GM10266 (cell line): Measurements from ENCODE around the gene PDGFC.

Experiments
- DNase-seq: peaks from one replicate; pipeline ENCODE4 v3.0.0; 2012; ENCODE audit errors: extremely low spot score
- TF ChIP-seq, protein P1 (sequence below): IDR thresholded peaks from 2 replicates; pipeline ENCODE4 v1.5.1; 2012; ENCODE audit warnings: mild to moderate bottlenecking, low read depth; ENCODE audit not compliant: control insufficient read depth, insufficient read depth; ENCODE audit errors: missing control alignments

PDGFC gene

DNA sequence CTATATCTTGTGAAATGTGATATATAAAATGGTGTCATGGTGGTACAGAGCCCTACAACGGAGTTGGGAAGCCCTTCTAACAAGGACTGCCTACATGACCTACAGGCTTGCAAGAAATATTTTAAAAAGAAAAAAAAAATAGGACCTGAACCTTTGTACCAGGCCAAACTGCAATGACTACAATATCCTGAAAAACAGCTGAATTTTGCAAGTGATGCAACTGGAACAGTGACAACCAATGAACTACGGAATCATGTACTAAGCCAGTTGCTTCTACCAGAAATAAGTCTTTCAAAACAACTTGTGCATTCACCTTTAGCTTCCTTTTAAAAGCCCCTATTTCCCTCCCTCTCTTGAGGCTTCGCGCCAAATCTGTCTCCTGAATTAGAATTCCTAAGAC lies 58.4 kb downstream of the PDGFC start:
- TF ChIP-seq, protein P1, sequence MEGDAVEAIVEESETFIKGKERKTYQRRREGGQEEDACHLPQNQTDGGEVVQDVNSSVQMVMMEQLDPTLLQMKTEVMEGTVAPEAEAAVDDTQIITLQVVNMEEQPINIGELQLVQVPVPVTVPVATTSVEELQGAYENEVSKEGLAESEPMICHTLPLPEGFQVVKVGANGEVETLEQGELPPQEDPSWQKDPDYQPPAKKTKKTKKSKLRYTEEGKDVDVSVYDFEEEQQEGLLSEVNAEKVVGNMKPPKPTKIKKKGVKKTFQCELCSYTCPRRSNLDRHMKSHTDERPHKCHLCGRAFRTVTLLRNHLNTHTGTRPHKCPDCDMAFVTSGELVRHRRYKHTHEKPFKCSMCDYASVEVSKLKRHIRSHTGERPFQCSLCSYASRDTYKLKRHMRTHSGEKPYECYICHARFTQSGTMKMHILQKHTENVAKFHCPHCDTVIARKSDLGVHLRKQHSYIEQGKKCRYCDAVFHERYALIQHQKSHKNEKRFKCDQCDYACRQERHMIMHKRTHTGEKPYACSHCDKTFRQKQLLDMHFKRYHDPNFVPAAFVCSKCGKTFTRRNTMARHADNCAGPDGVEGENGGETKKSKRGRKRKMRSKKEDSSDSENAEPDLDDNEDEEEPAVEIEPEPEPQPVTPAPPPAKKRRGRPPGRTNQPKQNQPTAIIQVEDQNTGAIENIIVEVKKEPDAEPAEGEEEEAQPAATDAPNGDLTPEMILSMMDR, result no peak
- DNase-seq, result no peak

DNA sequence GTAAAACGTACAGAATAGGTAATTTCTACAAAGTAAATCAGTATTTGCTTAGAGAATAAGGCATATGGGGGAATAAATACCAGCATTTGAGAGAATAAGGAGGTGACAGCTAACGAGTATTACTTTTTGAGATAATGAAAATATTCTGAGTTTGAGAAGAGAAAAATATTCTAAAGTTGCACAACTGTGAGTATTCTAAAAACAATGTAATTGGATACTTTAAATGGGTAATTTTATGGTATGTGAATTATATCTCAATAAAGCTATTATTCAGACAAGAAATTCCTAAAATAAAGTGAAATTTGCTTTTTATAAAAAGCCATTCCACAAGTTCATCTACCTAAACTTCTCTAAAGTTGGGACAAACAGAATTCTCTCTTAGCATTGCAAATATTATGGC lies 62.6 kb downstream of the PDGFC start:
- TF ChIP-seq, protein P1, result no peak
- DNase-seq, result no peak

DNA sequence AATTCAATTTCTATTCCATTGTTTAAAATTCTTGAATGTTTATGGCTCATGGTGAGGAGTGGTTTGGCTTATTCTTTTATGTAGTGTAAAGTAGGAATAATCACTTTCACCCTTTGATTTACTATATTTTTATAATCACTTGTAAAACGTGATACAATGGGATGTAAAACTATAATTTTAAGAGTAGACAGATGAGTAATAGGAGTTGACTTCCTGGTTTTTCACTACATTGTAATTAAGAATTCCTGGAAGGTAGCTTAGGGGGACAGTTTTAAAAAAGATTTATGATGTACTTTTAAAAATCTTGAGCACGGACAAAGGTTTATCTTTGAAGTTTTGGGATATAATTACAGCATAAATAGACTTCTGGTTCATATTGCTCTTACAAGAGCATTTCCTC lies 65.3 kb downstream of the PDGFC start:
- TF ChIP-seq, protein P1, result no peak
- DNase-seq, result no peak

DNA sequence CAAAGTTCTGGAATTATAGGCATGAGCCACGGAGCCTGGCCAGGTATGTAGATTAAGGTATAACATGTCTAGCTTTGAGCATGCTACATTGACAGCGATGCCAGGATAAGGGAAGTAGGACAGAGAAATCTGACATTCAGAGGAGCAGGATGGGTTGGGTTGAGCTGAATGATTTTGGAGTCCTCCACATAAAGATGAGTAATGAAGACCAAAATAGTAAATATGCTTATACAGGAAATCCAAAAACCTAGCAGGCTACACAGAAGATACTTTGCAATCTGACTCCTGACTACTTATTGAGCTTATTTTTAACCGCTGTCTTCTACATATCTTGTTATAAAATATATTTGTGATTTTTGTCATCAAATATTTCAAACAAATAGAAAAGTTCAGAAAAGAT lies 69.7 kb downstream of the PDGFC start:
- DNase-seq, result no peak
- TF ChIP-seq, protein P1, result no peak

DNA sequence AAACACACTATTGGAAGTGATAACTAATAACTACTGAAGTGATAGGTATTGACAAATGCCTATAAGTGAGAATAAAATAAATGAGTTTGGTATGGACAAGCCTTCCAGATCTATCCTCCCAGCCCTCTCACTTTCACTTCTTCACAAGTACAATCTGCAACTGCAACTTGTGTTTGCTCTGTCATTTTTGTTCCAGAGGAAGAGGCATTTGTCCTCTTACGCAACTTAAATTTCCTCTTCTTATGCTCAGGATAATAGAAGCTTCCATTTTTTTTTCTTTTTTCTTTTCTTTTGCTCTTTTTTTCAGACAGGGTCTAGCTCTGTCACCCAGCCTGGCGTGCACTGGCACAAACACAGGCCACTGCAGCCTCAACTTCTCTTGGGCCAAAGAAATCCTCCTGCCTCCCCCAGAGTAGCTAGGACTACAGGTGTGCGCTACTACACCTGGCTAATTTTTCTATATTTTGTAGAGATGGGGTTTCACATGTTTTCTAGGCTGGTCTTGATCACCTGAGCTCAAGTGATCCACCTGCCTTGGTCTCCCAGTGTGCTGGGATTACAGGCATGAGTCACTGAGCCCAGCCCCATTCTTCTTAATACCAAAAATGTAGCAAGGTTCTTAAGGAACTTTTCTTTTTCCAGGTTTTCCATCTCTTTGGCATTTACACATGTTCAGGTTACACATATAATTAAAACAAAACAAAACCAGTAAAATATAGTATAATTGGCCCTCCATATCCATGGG lies 73.1 kb downstream of the PDGFC start:
- TF ChIP-seq, protein P1, result no peak
- no peak for DNase-seq

DNA sequence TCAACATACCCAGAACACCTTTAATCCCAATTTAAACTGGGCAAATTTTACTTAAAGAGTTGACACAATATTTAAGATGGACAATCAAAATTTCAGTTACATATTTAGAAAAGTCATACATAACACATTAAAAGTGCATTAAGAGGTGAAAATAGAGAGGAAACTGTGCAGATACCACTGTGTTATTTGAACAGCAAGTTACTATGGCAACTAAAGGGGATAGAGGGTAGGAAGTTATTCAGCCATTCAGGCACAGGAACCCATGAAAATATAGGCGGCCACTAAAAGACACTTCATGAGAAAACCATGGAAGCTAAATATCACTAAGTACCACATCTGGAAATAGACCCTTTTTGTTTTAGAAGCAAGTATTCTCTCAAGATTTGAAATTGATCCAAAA lies 75.1 kb downstream of the PDGFC start:
- TF ChIP-seq, protein P1, result no peak
- no peak for DNase-seq

DNA sequence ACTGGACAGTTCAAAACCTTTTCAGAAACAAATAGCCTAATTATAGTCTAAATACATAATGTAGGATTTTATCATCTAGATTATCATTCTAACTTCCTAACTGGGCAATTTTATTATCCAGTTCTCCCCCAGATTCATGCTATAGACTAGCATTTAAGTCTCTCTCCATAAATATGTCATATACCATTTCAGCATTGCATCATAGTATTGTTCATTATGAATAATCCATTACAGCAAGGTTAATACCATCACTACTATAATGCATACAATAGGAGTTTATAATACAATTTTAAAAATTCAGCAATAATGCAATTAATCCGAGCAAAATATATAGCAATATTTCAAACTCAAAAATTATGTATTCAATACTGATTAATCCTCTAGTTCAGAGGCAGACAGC lies 77.4 kb downstream of the PDGFC start:
- TF ChIP-seq, protein P1, result no peak
- no peak for DNase-seq
